Chondrocyte (in vitro differentiated cells): ENCODE measurements around the gene CEMIP2. TPM values are rescaled to one million over a fixed set of nuclear protein-coding genes. Genes with fewer than 3 reads are reported as not detected.

ENCODE experiments used
- DNase-seq: peaks from one replicate; pipeline ENCODE4 v3.0.0; 2021; ENCODE audit warnings: mixed read lengths, low spot score
- H3K27ac Mint-ChIP-seq: one replicate; pipeline ENCODE4 v1.8.0; 2021; ENCODE audit warnings: mild to moderate bottlenecking, moderate library complexity, mixed read lengths; ENCODE audit not compliant: unreplicated experiment
- H3K27me3 Mint-ChIP-seq: 2 replicates; pipeline ENCODE4 v1.8.0; 2021; ENCODE audit warnings: low read depth, mixed read lengths
- H3K36me3 Mint-ChIP-seq: 2 replicates; pipeline ENCODE4 v1.8.0; 2021; ENCODE audit warnings: low read depth, mixed read lengths
- H3K4me1 Mint-ChIP-seq: 2 replicates; pipeline ENCODE4 v1.8.0; 2021; ENCODE audit warnings: low read depth, mild to moderate bottlenecking, mixed read lengths
- H3K4me3 Mint-ChIP-seq: one replicate; pipeline ENCODE4 v1.8.0; 2021; ENCODE audit warnings: mild to moderate bottlenecking, moderate library complexity, mixed read lengths; ENCODE audit not compliant: unreplicated experiment
- H3K9me3 Mint-ChIP-seq: 2 replicates; pipeline ENCODE4 v1.8.0; 2021; ENCODE audit warnings: low read depth, mixed read lengths
- CTCF ChIP-seq: fragments of 200-600 bp; sonication (generic); IDR thresholded peaks from 2 replicates; pipeline ENCODE4 v1.5.0; 2021; ENCODE audit warnings: antibody characterized with exemption, mild to moderate bottlenecking, moderate library complexity
- total RNA-seq: library from RNA; stranded (reverse); gene quantifications from 3 replicates; pipeline ENCODE4 v1.2.1, GENCODE V29; 2021

Gene CEMIP2
- total RNA-seq, 1 donor from 2014 or later = 23.3 TPM

- no peak for TF ChIP-seq CTCF
These were observed 27.9 kb upstream of the CEMIP2 start for GRCh38 chr9:71796100-71796767.

GRCh38 chr9:71795097-71795813 is 26.9 kb upstream of the CEMIP2 start:
- no peak overlapping the region for H3K4me3 Mint-ChIP-seq
- H3K27ac Mint-ChIP-seq = no peak overlapping the region

More at GRCh38 chr9:71796100-71796767, 27.9 kb upstream of the CEMIP2 start:
- no peak for DNase-seq
- H3K9me3 Mint-ChIP-seq = no peaks in the 10 kb centered on the region
- H3K27me3 Mint-ChIP-seq = no peaks in the 10 kb centered on the region
- no peak overlapping the region for H3K27ac Mint-ChIP-seq
- no peaks in the 10 kb centered on the region for H3K36me3 Mint-ChIP-seq
- H3K4me1 Mint-ChIP-seq = peaks cover 27% of the 10 kb centered on the region
- no peak overlapping the region for H3K4me3 Mint-ChIP-seq

GRCh38 chr9:71793386-71794105 is 25.2 kb upstream of the CEMIP2 start:
- Mint-ChIP-seq H3K9me3 (no peaks in the 10 kb centered on the region), H3K4me3 (peak overlapping the region; percentile 2), H3K27ac (peak overlapping the region; percentile 92), H3K27me3 (no peaks in the 10 kb centered on the region), H3K4me1 (peaks cover 28% of the 10 kb centered on the region), H3K36me3 (no peaks in the 10 kb centered on the region)
- TF ChIP-seq CTCF = no peak
- DNase-seq = no peak

More at GRCh38 chr9:71795097-71795813, 26.9 kb upstream of the CEMIP2 start:
- no peak for DNase-seq
- Mint-ChIP-seq H3K4me1 (peaks cover 28% of the 10 kb centered on the region), H3K27me3 (no peaks in the 10 kb centered on the region), H3K36me3 (no peaks in the 10 kb centered on the region), H3K9me3 (no peaks in the 10 kb centered on the region)
- TF ChIP-seq CTCF = no peak

GRCh38 chr9:71791875-71792274 is 23.6 kb upstream of the CEMIP2 start:
- H3K4me1 Mint-ChIP-seq = peaks cover 28% of the 10 kb centered on the region
- no peaks in the 10 kb centered on the region for H3K9me3 Mint-ChIP-seq
- H3K27ac Mint-ChIP-seq = peak overlapping the region; percentile 63
- no peak for TF ChIP-seq CTCF
- no peaks in the 10 kb centered on the region for H3K36me3 Mint-ChIP-seq
- DNase-seq = no peak
- H3K4me3 Mint-ChIP-seq = no peak overlapping the region
- no peaks in the 10 kb centered on the region for H3K27me3 Mint-ChIP-seq

- no peaks in the 10 kb centered on the region for H3K36me3 Mint-ChIP-seq
- H3K27ac Mint-ChIP-seq = no peak overlapping the region
- no peaks in the 10 kb centered on the region for H3K27me3 Mint-ChIP-seq
- peaks cover 28% of the 10 kb centered on the region for H3K4me1 Mint-ChIP-seq
- no peaks in the 10 kb centered on the region for H3K9me3 Mint-ChIP-seq
- TF ChIP-seq CTCF = no peak
- no peak for DNase-seq
- H3K4me3 Mint-ChIP-seq = no peak overlapping the region
These were observed 22.0 kb upstream of the CEMIP2 start for GRCh38 chr9:71790296-71790695.
